GM12878 (cell line): ENCODE data around the gene UMAD1. TPM values are rescaled to one million over a fixed set of nuclear protein-coding genes. Genes with fewer than 3 reads are reported as not detected.

Source experiments
- BHLHE40 ChIP-seq, 2 experiments: fragments of 450-650 bp in 1 of 2; IDR thresholded peaks; 2 replicates each; pipeline ENCODE4 v1.6.1; 2011 to 2017; ENCODE audit warnings: low read depth in 2 of 2, borderline replicate concordance in 1 of 2, improper control_type of control experiment in 1 of 2, low read length in 1 of 2, mild to moderate bottlenecking in 1 of 2
- BMI1 ChIP-seq: fragments of 450-650 bp; IDR thresholded peaks from 2 replicates; pipeline ENCODE4 v1.6.1; 2016; ENCODE audit warnings: mild to moderate bottlenecking, moderate library complexity, borderline replicate concordance
- CREM ChIP-seq: IDR thresholded peaks from 2 replicates; pipeline ENCODE4 v1.6.1; 2014; ENCODE audit warnings: antibody characterized with exemption, low read depth
- FOXM1 ChIP-seq: IDR thresholded peaks from 2 replicates; pipeline ENCODE4 v1.6.1; 2012; ENCODE audit warnings: low read depth, mild to moderate bottlenecking, inconsistent platforms, low read length, moderate library complexity
- HCFC1 ChIP-seq: fragments of 150-350 bp; IDR thresholded peaks from 2 replicates; pipeline ENCODE4 v1.6.1; 2014; ENCODE audit warnings: low read length
- HSF1 ChIP-seq: fragments of 150-350 bp; IDR thresholded peaks from 2 replicates; pipeline ENCODE4 v1.6.1; 2014; ENCODE audit warnings: mild to moderate bottlenecking, low read depth, low read length
- POLR2AphosphoS2 ChIP-seq: IDR thresholded peaks from 2 replicates; pipeline ENCODE4 v1.6.1; 2011; ENCODE audit warnings: low read depth, mild to moderate bottlenecking, low read length, improper control_type of control experiment, moderate library complexity
- POU2F2 ChIP-seq: IDR thresholded peaks from 3 replicates; pipeline ENCODE4 v1.6.1; 2011; ENCODE audit warnings: low read depth, mild to moderate bottlenecking, low read length, borderline replicate concordance
- RCOR1 ChIP-seq: conservative IDR thresholded peaks from 2 replicates; pipeline ENCODE4 v1.6.1; 2012; ENCODE audit warnings: low read depth, low read length, improper control_type of control experiment
- SREBF2 ChIP-seq: IDR thresholded peaks from 2 replicates; pipeline ENCODE4 v1.6.1; 2012; ENCODE audit warnings: mild to moderate bottlenecking, low read length
- TCF3 ChIP-seq: IDR thresholded peaks from 2 replicates; pipeline ENCODE4 v1.6.1; 2012; ENCODE audit warnings: low read depth, mild to moderate bottlenecking, low read length, borderline replicate concordance; ENCODE audit not compliant: insufficient read depth
- WRNIP1 ChIP-seq: IDR thresholded peaks from 2 replicates; pipeline ENCODE4 v1.6.1; 2011; ENCODE audit warnings: low read depth, low read length, improper control_type of control experiment, borderline replicate concordance
- ZBTB33 ChIP-seq: fragments of 450-650 bp; IDR thresholded peaks from 2 replicates; pipeline ENCODE4 v1.6.1; 2017; ENCODE audit warnings: mild to moderate bottlenecking
- ZNF384 ChIP-seq: IDR thresholded peaks from 2 replicates; pipeline ENCODE4 v1.6.1; 2012; ENCODE audit warnings: low read depth, mild to moderate bottlenecking, low read length, improper control_type of control experiment, borderline replicate concordance
- ZSCAN29 ChIP-seq: fragments of 450-650 bp; IDR thresholded peaks from 2 replicates; pipeline ENCODE4 v1.6.1; 2017; ENCODE audit warnings: mild to moderate bottlenecking, moderate library complexity
- polyA plus RNA-seq, 11 experiments: library from polyadenylated mRNA; depleted of rRNA in 4 of 11; unstranded in 6 of 11; stranded (reverse) in 5 of 11; fragments of >200 nt; fragmentation: Nextera tagmentation in 4 of 11; fragmentation: Illumina TruSeq in 1 of 11; extraction: Ambion mirVana in 4 of 11; extraction: Trizol in 1 of 11; gene quantifications; 1 replicate in 1 of 11; 2 replicates in 10 of 11; pipeline versions ENCODE4 v1.2.1 to v1.2.3, GENCODE V29; 2011 to 2016; ENCODE audit warnings: inconsistent platforms in 2 of 11, missing spikeins in 2 of 11, low read depth in 1 of 11
- total RNA-seq, 4 experiments: library from RNA; depleted of rRNA in 3 of 4; stranded (reverse); fragments of >200 nt in 3 of 4; fragmentation: Illumina TruSeq in 1 of 4; extraction: Trizol in 1 of 4; gene quantifications; 2 replicates each; pipeline versions ENCODE4 v1.2.1 to v1.2.3, GENCODE V29; 2013 to 2021
- TF ChIP-seq, protein P1 (sequence below): IDR thresholded peaks from 2 replicates; pipeline ENCODE4 v1.6.1; 2011; ENCODE audit warnings: low read depth, low read length, improper control_type of control experiment, borderline replicate concordance
- TF ChIP-seq, protein P2 (sequence below): fragments of 450-650 bp; IDR thresholded peaks from 2 replicates; pipeline ENCODE4 v1.6.1; 2017; ENCODE audit warnings: antibody characterized with exemption, mild to moderate bottlenecking, moderate library complexity
- TF ChIP-seq, protein P3 (sequence below): IDR thresholded peaks from 2 replicates; pipeline ENCODE4 v1.6.1; 2012; ENCODE audit warnings: improper control_type of control experiment, low read depth, low read length; ENCODE audit not compliant: insufficient replicate concordance

The UMAD1 gene
- total and polyA plus RNA-seq, 10 of the 15 experiments (the other 5 are each of a cell fraction or from before 2014, with no cell fraction given) = 6.0 to 28.6 (median 9.3) TPM

GRCh38 chr7:7920481-7920880 is 279.9 kb downstream of the UMAD1 start (continued):
- TF ChIP-seq TCF3 (peak; percentile 86; the same call in 1 of the 2 replicates), WRNIP1 (no peak), BHLHE40 (IDR thresholded peaks at IDR 0.05; ENCODE audit: borderline replicate concordance in 1 of 2, low read depth in 2 of 2, low read length in 1 of 2) (peak in 1 of 2 experiments; percentile 64; a peak in 2 of 4 replicates), BMI1 (no peak), FOXM1 (peak; percentile 89; the same call in 1 of the 2 replicates), ZNF384 (peak; percentile 45; the same call in 1 of the 2 replicates), POLR2AphosphoS2 (no peak), ZSCAN29 (no peak), HSF1 (no peak), SREBF2 (no peak), ZBTB33 (no peak), CREM (peak; percentile 74; the same call in 1 of the 2 replicates), POU2F2 (peak; percentile 100), RCOR1 (0 out of 2 replicates have a peak, but pooled peaks have one; percentile 61), HCFC1 (no peak)
- TF ChIP-seq, protein P1, sequence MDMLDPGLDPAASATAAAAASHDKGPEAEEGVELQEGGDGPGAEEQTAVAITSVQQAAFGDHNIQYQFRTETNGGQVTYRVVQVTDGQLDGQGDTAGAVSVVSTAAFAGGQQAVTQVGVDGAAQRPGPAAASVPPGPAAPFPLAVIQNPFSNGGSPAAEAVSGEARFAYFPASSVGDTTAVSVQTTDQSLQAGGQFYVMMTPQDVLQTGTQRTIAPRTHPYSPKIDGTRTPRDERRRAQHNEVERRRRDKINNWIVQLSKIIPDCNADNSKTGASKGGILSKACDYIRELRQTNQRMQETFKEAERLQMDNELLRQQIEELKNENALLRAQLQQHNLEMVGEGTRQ = no peak
- TF ChIP-seq, protein P2, sequence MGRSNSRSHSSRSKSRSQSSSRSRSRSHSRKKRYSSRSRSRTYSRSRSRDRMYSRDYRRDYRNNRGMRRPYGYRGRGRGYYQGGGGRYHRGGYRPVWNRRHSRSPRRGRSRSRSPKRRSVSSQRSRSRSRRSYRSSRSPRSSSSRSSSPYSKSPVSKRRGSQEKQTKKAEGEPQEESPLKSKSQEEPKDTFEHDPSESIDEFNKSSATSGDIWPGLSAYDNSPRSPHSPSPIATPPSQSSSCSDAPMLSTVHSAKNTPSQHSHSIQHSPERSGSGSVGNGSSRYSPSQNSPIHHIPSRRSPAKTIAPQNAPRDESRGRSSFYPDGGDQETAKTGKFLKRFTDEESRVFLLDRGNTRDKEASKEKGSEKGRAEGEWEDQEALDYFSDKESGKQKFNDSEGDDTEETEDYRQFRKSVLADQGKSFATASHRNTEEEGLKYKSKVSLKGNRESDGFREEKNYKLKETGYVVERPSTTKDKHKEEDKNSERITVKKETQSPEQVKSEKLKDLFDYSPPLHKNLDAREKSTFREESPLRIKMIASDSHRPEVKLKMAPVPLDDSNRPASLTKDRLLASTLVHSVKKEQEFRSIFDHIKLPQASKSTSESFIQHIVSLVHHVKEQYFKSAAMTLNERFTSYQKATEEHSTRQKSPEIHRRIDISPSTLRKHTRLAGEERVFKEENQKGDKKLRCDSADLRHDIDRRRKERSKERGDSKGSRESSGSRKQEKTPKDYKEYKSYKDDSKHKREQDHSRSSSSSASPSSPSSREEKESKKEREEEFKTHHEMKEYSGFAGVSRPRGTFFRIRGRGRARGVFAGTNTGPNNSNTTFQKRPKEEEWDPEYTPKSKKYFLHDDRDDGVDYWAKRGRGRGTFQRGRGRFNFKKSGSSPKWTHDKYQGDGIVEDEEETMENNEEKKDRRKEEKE = no peak
- TF ChIP-seq, protein P3, sequence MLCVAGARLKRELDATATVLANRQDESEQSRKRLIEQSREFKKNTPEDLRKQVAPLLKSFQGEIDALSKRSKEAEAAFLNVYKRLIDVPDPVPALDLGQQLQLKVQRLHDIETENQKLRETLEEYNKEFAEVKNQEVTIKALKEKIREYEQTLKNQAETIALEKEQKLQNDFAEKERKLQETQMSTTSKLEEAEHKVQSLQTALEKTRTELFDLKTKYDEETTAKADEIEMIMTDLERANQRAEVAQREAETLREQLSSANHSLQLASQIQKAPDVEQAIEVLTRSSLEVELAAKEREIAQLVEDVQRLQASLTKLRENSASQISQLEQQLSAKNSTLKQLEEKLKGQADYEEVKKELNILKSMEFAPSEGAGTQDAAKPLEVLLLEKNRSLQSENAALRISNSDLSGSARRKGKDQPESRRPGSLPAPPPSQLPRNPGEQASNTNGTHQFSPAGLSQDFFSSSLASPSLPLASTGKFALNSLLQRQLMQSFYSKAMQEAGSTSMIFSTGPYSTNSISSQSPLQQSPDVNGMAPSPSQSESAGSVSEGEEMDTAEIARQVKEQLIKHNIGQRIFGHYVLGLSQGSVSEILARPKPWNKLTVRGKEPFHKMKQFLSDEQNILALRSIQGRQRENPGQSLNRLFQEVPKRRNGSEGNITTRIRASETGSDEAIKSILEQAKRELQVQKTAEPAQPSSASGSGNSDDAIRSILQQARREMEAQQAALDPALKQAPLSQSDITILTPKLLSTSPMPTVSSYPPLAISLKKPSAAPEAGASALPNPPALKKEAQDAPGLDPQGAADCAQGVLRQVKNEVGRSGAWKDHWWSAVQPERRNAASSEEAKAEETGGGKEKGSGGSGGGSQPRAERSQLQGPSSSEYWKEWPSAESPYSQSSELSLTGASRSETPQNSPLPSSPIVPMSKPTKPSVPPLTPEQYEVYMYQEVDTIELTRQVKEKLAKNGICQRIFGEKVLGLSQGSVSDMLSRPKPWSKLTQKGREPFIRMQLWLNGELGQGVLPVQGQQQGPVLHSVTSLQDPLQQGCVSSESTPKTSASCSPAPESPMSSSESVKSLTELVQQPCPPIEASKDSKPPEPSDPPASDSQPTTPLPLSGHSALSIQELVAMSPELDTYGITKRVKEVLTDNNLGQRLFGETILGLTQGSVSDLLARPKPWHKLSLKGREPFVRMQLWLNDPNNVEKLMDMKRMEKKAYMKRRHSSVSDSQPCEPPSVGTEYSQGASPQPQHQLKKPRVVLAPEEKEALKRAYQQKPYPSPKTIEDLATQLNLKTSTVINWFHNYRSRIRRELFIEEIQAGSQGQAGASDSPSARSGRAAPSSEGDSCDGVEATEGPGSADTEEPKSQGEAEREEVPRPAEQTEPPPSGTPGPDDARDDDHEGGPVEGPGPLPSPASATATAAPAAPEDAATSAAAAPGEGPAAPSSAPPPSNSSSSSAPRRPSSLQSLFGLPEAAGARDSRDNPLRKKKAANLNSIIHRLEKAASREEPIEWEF = no peak
